Measurements from ENCODE around the gene TXNDC8.

TXNDC8 gene

GRCh38 chr9:110276781-110277180, 60.9 kb downstream of the TXNDC8 start:
- DNase-seq = no peak

- no peak for DNase-seq
These were observed 67.3 kb downstream of the TXNDC8 start for GRCh38 chr9:110270211-110270995.

DNA sequence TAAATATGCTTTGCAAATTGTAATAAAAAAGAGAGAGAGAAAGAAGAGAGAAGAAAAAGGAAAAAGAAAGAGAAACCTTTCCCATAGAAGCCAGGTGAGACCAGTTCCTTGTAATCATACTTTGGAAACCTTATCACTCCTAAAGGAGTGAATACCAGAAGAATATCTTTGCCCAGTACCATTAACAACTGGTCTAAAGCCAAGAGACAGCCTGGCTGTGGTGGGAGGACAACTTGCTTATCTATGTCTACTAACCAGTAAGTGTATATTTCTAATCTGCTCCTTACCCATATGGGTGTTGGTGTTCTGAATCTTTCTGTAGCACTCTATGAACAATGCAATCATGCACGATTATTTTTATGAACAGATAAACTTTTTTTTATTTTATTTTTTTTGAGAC, 70.9 kb downstream of the TXNDC8 start:
- no peak for DNase-seq

DNA sequence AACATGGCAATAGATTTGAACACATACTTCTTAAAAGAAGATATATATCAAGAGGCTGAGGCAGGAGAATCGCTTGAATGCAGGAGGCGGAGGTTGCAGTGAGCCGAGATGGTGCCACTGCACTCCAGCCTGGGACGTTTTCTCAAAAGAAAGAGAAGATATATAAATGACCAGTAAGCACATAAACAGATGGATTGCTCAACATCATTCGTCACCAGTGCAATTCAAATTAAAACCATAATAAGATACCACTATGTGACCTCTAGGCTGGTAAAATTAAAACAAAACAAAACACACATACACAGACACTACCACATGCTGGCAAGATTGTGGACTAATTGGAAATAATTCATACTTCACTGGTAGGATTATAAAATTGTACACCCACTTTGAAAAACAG, 76.0 kb downstream of the TXNDC8 start:
- DNase-seq = no peak

DNA sequence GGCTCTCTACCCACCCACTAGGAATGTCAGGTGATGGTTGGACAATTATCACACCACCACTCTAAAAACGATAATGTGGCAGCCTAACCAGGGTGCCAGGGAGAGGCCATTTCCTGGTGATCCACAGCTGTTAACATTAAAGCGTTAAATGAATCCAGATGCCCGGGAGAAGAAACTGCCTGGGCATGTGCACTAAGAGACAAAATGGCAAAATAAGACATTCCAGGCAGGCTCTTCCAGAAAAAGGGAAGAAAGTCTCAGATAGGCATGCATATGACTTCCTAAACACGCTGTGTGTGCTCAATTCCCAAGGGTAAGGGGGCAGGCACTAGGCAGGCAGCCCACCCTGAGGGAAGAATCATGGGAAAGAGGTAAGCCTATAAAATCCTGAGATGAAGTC, 76.8 kb downstream of the TXNDC8 start:
- no peak for DNase-seq

GRCh38 chr9:110259566-110259965, 78.1 kb downstream of the TXNDC8 start:
- DNase-seq = no peak

DNA sequence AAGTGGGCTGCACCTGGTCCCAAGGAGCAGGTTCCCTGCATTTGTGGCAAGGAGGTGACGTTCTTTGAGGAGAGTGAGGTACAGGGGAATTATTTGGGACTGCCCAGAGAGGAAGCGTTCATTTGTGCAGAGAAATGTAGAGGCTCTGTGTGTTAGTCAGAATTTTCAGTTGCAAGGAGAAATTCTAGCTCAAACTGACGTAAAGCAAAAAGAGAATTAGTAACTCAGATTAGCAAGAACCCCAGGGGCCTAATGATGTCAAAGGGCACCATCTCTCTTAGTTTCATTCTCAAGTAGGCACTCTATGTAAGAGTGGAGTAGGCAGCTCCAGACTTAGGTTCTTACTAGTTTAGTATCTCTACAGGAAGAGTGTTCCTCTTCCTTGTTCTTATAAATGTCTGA, 79.0 kb downstream of the TXNDC8 start:
- no peak for DNase-seq

DNA sequence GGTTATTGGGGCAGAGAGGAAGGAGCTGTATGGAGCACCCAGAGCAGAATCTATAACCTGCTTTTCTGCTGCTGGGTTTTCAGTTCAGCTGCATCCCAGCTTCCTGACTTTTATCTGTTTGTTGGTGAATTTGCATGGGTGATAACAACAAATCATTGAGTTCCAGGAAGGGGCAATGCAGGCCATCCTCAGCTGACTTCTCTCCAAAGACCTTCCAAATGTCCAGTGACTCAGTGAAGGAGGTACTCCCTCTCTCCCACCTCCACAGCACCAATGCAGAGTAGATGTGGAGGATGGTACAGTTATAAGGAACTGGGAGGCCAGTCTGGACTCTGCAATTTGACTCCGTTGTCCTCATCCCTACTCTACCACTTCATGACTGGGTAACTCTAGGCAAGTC, 79.7 kb downstream of the TXNDC8 start:
- DNase-seq = no peak

DNA sequence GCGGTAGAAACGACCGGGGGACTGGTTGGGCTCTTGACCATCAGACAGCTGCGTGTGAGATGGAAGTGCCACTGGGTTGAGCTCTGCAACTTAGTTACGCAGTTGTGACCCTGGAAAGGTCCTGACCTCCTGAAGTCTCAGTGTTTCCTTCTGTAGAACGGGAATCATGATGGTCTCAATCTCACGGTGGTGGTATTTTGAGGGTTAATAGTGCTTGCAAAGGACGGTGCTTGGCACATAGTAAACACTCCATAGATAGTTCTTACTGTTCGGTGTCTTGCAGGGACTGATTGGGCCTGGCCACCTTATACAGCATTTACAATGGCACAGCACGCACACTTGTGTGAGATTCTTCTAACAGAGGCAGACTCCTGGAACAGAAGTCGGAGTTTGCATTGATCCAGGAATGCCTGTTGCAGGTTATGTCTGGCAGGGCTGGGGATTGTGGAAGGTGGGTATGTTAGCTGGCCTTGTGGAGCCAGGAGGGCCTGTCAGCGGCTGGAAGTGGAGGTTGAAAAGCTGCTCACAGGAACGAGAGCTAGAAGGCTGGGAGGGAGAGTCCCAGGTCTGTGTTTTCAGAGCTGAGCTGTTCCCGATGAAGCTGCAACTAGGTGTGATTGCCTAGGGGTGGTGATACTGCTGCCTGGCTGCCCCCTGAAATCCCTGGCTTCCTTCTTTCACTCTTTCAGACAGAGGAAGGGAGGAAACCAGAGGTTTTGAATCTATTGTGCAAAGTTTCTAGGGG, 80.4 kb downstream of the TXNDC8 start:
- DNase-seq = no peak

- peak; percentile 83 for DNase-seq
These were observed 81.1 kb downstream of the TXNDC8 start, which contains the start of gene TXN for GRCh38 chr9:110256380-110257096. Gene TXN (minus strand): TSS chr9:110256507. CDS start chr9:110256435, 72 bp downstream.

DNA sequence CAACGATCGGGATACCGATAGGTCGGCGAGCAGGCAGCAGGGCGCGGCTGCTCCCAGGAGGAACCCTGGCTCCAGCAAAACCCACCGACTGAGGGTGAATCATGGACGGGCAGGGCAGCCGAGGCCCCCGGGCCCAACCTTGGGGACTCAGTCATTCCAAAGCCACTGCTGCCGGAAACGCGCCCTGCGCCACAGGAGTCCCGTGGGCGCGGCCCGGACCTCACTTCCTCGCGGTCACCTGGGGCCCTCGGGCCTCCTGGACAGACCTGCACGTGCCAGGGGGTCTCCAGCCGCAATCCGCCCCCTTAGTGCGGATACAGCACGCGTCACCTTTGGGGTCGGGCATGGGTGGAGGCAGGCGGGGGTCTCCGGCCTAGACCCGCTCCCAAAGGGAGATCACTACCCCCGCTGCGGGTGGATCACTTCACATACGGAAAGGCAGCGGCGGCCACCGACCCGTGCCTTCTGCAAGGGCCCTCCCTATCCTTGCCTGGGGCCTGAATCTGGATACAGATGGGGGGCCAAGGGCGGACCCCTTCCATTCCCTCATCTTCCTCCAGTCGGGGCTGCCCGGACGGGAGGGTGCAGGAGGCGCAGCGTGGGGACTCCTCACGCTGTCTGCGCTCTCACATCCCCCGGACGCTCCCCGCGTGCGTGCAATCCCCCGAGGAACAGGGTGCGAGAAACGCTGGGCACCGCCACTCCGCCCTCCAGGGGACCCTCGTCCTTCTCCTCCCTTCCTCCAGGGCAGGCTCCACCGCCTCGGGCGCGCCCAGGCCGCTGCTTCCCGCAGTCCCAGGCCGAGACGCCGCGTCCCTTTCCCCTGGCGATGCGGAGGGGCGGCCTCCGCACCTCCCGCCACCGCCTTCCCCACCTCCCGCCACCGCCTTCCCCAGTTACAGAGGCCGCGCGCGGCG, 81.9 kb downstream of the TXNDC8 start:
- DNase-seq = peak; percentile 16

DNA sequence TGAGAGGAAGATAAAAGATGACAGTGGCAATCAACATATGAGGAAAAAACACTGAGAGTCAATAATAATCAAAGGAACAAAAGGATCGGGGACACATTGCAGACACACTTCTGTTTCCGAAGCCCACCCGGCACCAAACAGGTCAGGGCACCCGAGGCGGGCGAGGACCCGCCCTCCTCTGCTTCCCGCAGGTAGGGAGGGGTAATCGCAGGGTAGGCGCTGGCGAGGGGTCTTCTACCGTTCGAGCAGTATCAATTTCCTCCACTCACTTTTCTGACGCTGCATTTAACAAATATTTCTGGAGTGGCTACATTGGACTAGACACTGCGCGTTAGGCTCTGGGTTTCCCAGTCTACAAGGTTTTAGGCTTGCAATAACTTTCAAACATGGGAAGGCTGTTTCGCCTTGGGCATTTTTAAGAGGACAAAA, 82.6 kb downstream of the TXNDC8 start:
- peak; percentile 6 for DNase-seq

- DNase-seq = no peak
These were observed 83.2 kb downstream of the TXNDC8 start for GRCh38 chr9:110254500-110254899.

Data from CD4-positive, alpha-beta T cell treated with Interleukin-17A for 1 hour (primary cell).